Astrocyte (in vitro differentiated cells and primary cell): ENCODE data around the gene AK8. TPM values are rescaled to one million over a fixed set of nuclear protein-coding genes. Genes with fewer than 3 reads are reported as not detected.

Source experiments
- DNase-seq: peaks from one replicate; pipeline ENCODE4 v3.0.0-alpha.2; 2010; ENCODE audit warnings: low read depth
- FAIRE-seq: peaks from 2 replicates; lab custom pipeline; 2011; peaks lifted over from hg19 to GRCh38; lab: Jason Lieb, UNC
- H2AFZ ChIP-seq: 2 replicates; pipeline ENCODE4 v1.6.0; 2012; ENCODE audit warnings: low read depth, low read length, inconsistent platforms
- H3K27ac ChIP-seq: 2 replicates; pipeline ENCODE4 v1.5.1; 2011; ENCODE audit warnings: low read depth, low read length, inconsistent platforms
- H3K27me3 ChIP-seq: 2 replicates; pipeline ENCODE4 v1.6.0; 2011; ENCODE audit warnings: low read length, inconsistent platforms; ENCODE audit not compliant: insufficient read depth
- H3K36me3 ChIP-seq: 2 replicates; pipeline ENCODE4 v1.5.1; 2011; ENCODE audit warnings: low read length, inconsistent platforms; ENCODE audit not compliant: insufficient read depth
- H3K4me1 ChIP-seq: 2 replicates; pipeline ENCODE4 v1.5.1; 2011; ENCODE audit warnings: low read length, inconsistent platforms; ENCODE audit not compliant: insufficient read depth
- H3K4me2 ChIP-seq: 2 replicates; pipeline ENCODE4 v1.6.0; 2012; ENCODE audit warnings: low read length, inconsistent platforms
- H3K4me3 ChIP-seq: 2 replicates; pipeline ENCODE4 v1.5.1; 2011; ENCODE audit warnings: low read depth, mild to moderate bottlenecking, low read length, inconsistent platforms; ENCODE audit not compliant: insufficient read depth
- H3K79me2 ChIP-seq: 2 replicates; pipeline ENCODE4 v1.6.0; 2012; ENCODE audit warnings: mild to moderate bottlenecking, low read length, inconsistent platforms; ENCODE audit not compliant: insufficient read depth
- H3K9ac ChIP-seq: 2 replicates; pipeline ENCODE4 v1.6.0; 2012; ENCODE audit warnings: mild to moderate bottlenecking, low read length, inconsistent platforms
- H3K9me3 ChIP-seq: 2 replicates; pipeline ENCODE4 v1.5.1; 2012; ENCODE audit warnings: low read depth, mild to moderate bottlenecking, low read length, inconsistent platforms; ENCODE audit not compliant: insufficient read depth
- H4K20me1 ChIP-seq: 2 replicates; pipeline ENCODE4 v1.6.0; 2012; ENCODE audit warnings: low read length, inconsistent platforms; ENCODE audit not compliant: insufficient read depth
- H3K27ac Mint-ChIP-seq: one replicate; pipeline ENCODE4 v1.8.0; 2021; ENCODE audit warnings: mild to moderate bottlenecking, mixed read lengths; ENCODE audit not compliant: unreplicated experiment
- H3K27me3 Mint-ChIP-seq: one replicate; pipeline ENCODE4 v1.8.0; 2021; ENCODE audit warnings: low read depth, mixed read lengths; ENCODE audit not compliant: unreplicated experiment
- H3K36me3 Mint-ChIP-seq: one replicate; pipeline ENCODE4 v1.8.0; 2021; ENCODE audit warnings: low read depth, mixed read lengths; ENCODE audit not compliant: unreplicated experiment
- H3K4me1 Mint-ChIP-seq: one replicate; pipeline ENCODE4 v1.8.0; 2021; ENCODE audit warnings: low read depth, mixed read lengths; ENCODE audit not compliant: unreplicated experiment
- H3K4me3 Mint-ChIP-seq: one replicate; pipeline ENCODE4 v1.8.0; 2021; ENCODE audit warnings: mild to moderate bottlenecking, moderate library complexity, mixed read lengths; ENCODE audit not compliant: unreplicated experiment
- H3K9me3 Mint-ChIP-seq: one replicate; pipeline ENCODE4 v1.8.0; 2021; ENCODE audit warnings: mild to moderate bottlenecking, mixed read lengths; ENCODE audit not compliant: unreplicated experiment
- CTCF ChIP-seq: IDR thresholded peaks from 2 replicates; pipeline ENCODE4 v1.5.1; 2011; ENCODE audit warnings: low read depth, mild to moderate bottlenecking, inconsistent platforms, low read length, moderate library complexity; ENCODE audit not compliant: insufficient read depth
- EZH2 ChIP-seq: IDR thresholded peaks from 2 replicates; pipeline ENCODE4 v1.6.1; 2012; ENCODE audit warnings: mild to moderate bottlenecking, low read length, inconsistent platforms; ENCODE audit not compliant: insufficient read depth
- total RNA-seq: library from RNA; stranded (reverse); gene quantifications from 2 replicates; pipeline ENCODE4 v1.2.1, GENCODE V29; 2021

The AK8 gene
- total RNA-seq, 1 donor from 2014 or later: 0.27 TPM

- peaks cover 3% of the 10 kb centered on the region for H3K9me3 Mint-ChIP-seq
- Histone ChIP-seq H3K9me3 (no peaks in the 10 kb centered on the region), H3K4me2 (no peak overlapping the region), H3K4me1 (no peaks in the 10 kb centered on the region), H3K79me2 (no peaks in the 10 kb centered on the region), H2AFZ (no peak overlapping the region), H3K27ac (no peak overlapping the region), H3K4me3 (no peak overlapping the region), H3K27me3 (peaks cover 38% of the 10 kb centered on the region), H4K20me1 (no peaks in the 10 kb centered on the region), H3K9ac (no peak overlapping the region), H3K36me3 (no peaks in the 10 kb centered on the region)
- no peak for TF ChIP-seq EZH2
- TF ChIP-seq CTCF: no peak
- H3K4me3 Mint-ChIP-seq: no peak overlapping the region
- DNase-seq (no peak), FAIRE-seq (no peak)
- peaks cover 35% of the 10 kb centered on the region for H3K27me3 Mint-ChIP-seq
- H3K36me3 Mint-ChIP-seq: peaks cover 3% of the 10 kb centered on the region
- no peak overlapping the region for H3K27ac Mint-ChIP-seq
- H3K4me1 Mint-ChIP-seq: peaks cover 6% of the 10 kb centered on the region
Measured at GRCh38 chr9:132806306-132806705, 71.8 kb downstream of the AK8 start.

GRCh38 chr9:132804576-132805295 lies 73.3 kb downstream of the AK8 start:
- H4K20me1 ChIP-seq: no peaks in the 10 kb centered on the region
- no peak overlapping the region for H3K4me2 ChIP-seq
- Mint-ChIP-seq H3K4me3 (no peak overlapping the region), H3K4me1 (peaks cover 6% of the 10 kb centered on the region), H3K36me3 (peaks cover 3% of the 10 kb centered on the region), H3K9me3 (peaks cover 3% of the 10 kb centered on the region), H3K27ac (no peak overlapping the region), H3K27me3 (peaks cover 38% of the 10 kb centered on the region)
- H3K79me2 ChIP-seq: no peaks in the 10 kb centered on the region
- H3K27ac ChIP-seq: no peak overlapping the region
- no peaks in the 10 kb centered on the region for H3K36me3 ChIP-seq
- no peak overlapping the region for H3K9ac ChIP-seq
- no peak for FAIRE-seq
- TF ChIP-seq EZH2 (no peak), CTCF (no peak)
- no peaks in the 10 kb centered on the region for H3K4me1 ChIP-seq
- H2AFZ ChIP-seq: no peak overlapping the region
- DNase-seq: no peak
- peaks cover 29% of the 10 kb centered on the region for H3K27me3 ChIP-seq
- no peaks in the 10 kb centered on the region for H3K9me3 ChIP-seq
- no peak overlapping the region for H3K4me3 ChIP-seq

GRCh38 chr9:132802121-132802795 lies 75.8 kb downstream of the AK8 start:
- H3K4me2 ChIP-seq: no peak overlapping the region
- H3K79me2 ChIP-seq: no peaks in the 10 kb centered on the region
- no peaks in the 10 kb centered on the region for H4K20me1 ChIP-seq
- no peak for TF ChIP-seq CTCF
- no peak for TF ChIP-seq EZH2
- H3K36me3 Mint-ChIP-seq: no peaks in the 10 kb centered on the region
- no peak overlapping the region for H2AFZ ChIP-seq
- H3K27ac ChIP-seq: no peak overlapping the region
- H3K36me3 ChIP-seq: no peaks in the 10 kb centered on the region
- H3K27me3 Mint-ChIP-seq: peaks cover 49% of the 10 kb centered on the region
- H3K4me3 Mint-ChIP-seq: no peak overlapping the region
- peaks cover 3% of the 10 kb centered on the region for H3K9me3 Mint-ChIP-seq
- peaks cover 3% of the 10 kb centered on the region for H3K4me1 Mint-ChIP-seq
- H3K27me3 ChIP-seq: peaks cover 22% of the 10 kb centered on the region
- H3K4me1 ChIP-seq: no peaks in the 10 kb centered on the region
- no peak overlapping the region for H3K9ac ChIP-seq
- FAIRE-seq: no peak
- no peak overlapping the region for H3K4me3 ChIP-seq
- DNase-seq: no peak
- H3K9me3 ChIP-seq: no peaks in the 10 kb centered on the region
- H3K27ac Mint-ChIP-seq: no peak overlapping the region
